Measurements from ENCODE around the gene CNOT6.

CNOT6 gene

GRCh38 chr5:180487556-180487955, 6.6 kb upstream of the CNOT6 start:
- TF ChIP-seq ZNF169 (tag by site-specific recombination; IDR thresholded peaks at IDR 0.05) (no peak), ZNF544 (tag by site-specific recombination; IDR thresholded peaks at IDR 0.05) (no peak), ZNF658 (tag by site-specific recombination; IDR thresholded peaks at IDR 0.05) (no peak), TSHZ1 (tag by site-specific recombination; IDR thresholded peaks at IDR 0.05; ENCODE audit: borderline replicate concordance) (no peak), ZNF398 (tag by site-specific recombination; IDR thresholded peaks at IDR 0.05) (no peak), ZNF449 (tag by site-specific recombination; IDR thresholded peaks at IDR 0.05) (no peak), SCRT2 (tag by site-specific recombination; IDR thresholded peaks at IDR 0.05) (no peak), ZNF621 (tag by site-specific recombination; IDR thresholded peaks at IDR 0.05) (no peak), ZBTB49 (tag by site-specific recombination; IDR thresholded peaks at IDR 0.05; ENCODE audit: low read depth) (no peak), ZBTB10 (tag by site-specific recombination; IDR thresholded peaks at IDR 0.05) (no peak), GFI1B (tag by site-specific recombination; IDR thresholded peaks at IDR 0.05) (no peak), ZBTB48 (tag by site-specific recombination; IDR thresholded peaks at IDR 0.05) (no peak), ZNF785 (tag by site-specific recombination; IDR thresholded peaks at IDR 0.05) (no peak)
- Histone ChIP-seq H3K4me3 (ENCODE audit: low read depth, low read length) (no peak overlapping the region), H3K4me1 (ENCODE audit: control insufficient read depth, insufficient read depth, low read length) (no peaks in the 10 kb centered on the region; the same call in 1 of the 2 replicates), H3K36me3 (ENCODE audit: control insufficient read depth in 2 of 2, insufficient read depth in 1 of 2, low read length in 2 of 2) (no peaks in the 10 kb centered on the region), H3K27ac (ENCODE audit: extremely low read depth, low read depth, low read length) (no peak overlapping the region), H3K9me3 (ENCODE audit: control insufficient read depth, insufficient read depth, low read depth, low read length) (no peaks in the 10 kb centered on the region)
- POLR2A ChIA-PET: no interaction called here
- CTCF ChIA-PET: interaction anchor here (0.6 to 1.1 kb wide), 3 partner anchors 17 to 511 kb away, joined by 3 to 4 read pairs (median 3); no protein-coding TSS in a partner anchor
